Lung (tissue), 12 donors: ENCODE results near the gene ACTL7B. TPM values are rescaled to one million over a fixed set of nuclear protein-coding genes. Genes with fewer than 3 reads are reported as not detected.

Experiments used
- ATAC-seq: fragments of 200-7000 bp; cut with Tn5 transposase; one replicate; pipeline ENCODE4 v1.9.1; 2020; ENCODE audit warnings: moderate number of reproducible peaks; ENCODE audit not compliant: insufficient read depth, low FRiP score
- DNase-seq, 3 donors: peaks; one replicate each; pipeline ENCODE4 v3.0.0-alpha.2; 2013 to 2017
- H3K27ac ChIP-seq, 2 donors: one replicate each; pipeline ENCODE4 v1.5.1; 2013; ENCODE audit warnings: mild to moderate bottlenecking in 2 of 2, moderate library complexity in 2 of 2, control low read depth in 1 of 2, inconsistent platforms in 1 of 2, low read depth in 1 of 2, low read length in 1 of 2
- H3K27me3 ChIP-seq, 3 donors: one replicate each; pipeline ENCODE4 v1.5.1; 2013; ENCODE audit warnings: low read length in 2 of 3; ENCODE audit not compliant: control insufficient read depth in 3 of 3, insufficient read depth in 3 of 3
- H3K36me3 ChIP-seq, 4 donors: one replicate each; pipeline ENCODE4 v1.5.1; 2013; ENCODE audit warnings: low read length in 4 of 4, mild to moderate bottlenecking in 1 of 4, moderate library complexity in 1 of 4; ENCODE audit not compliant: control insufficient read depth in 4 of 4, insufficient read depth in 4 of 4
- H3K4me1 ChIP-seq, 5 donors: one replicate each; pipeline ENCODE4 v1.5.1; 2013; ENCODE audit warnings: low read length in 5 of 5, mild to moderate bottlenecking in 2 of 5, moderate library complexity in 1 of 5; ENCODE audit not compliant: control insufficient read depth in 5 of 5, insufficient read depth in 5 of 5
- H3K4me3 ChIP-seq: one replicate; pipeline ENCODE4 v1.5.1; 2013; ENCODE audit warnings: mild to moderate bottlenecking, control low read depth, moderate library complexity
- H3K9ac ChIP-seq, 2 donors: one replicate each; pipeline ENCODE4 v1.5.1; 2013; ENCODE audit warnings: low read length in 2 of 2, control low read depth in 1 of 2; ENCODE audit not compliant: insufficient read depth in 1 of 2
- H3K9me3 ChIP-seq, 4 donors: one replicate each; pipeline ENCODE4 v1.5.1; 2013; ENCODE audit warnings: low read length in 3 of 4, mild to moderate bottlenecking in 1 of 4, moderate library complexity in 1 of 4; ENCODE audit not compliant: control insufficient read depth in 4 of 4, insufficient read depth in 3 of 4
- CTCF ChIP-seq: IDR thresholded peaks from 2 replicates; pipeline ENCODE4 v1.5.1; 2012; ENCODE audit warnings: mild to moderate bottlenecking; ENCODE audit errors: control extremely low read depth, extremely low read depth
- WGBS, 2 donors: extraction: QIAGEN DNeasy Blood & Tissue Kit; methylation state at CpG; one replicate each; pipeline ENCODE4 v1.1.7; 2013; 5-methylcytosine and 5-hydroxymethylcytosine counted together
- polyA plus RNA-seq, 2 donors: library from polyadenylated mRNA; stranded (reverse); fragments of 200-250 nt; gene quantifications; one replicate each; pipeline ENCODE4 v1.2.1, GENCODE V29; 2013
- total RNA-seq, 2 donors: library from RNA; depleted of rRNA in 1 of 2; stranded (reverse); fragments of >200 nt in 1 of 2; gene quantifications; one replicate each; pipeline ENCODE4 v1.2.1, GENCODE V29; 2014 to 2021
- donor health status: control.
- donor health status: control.
- donor health status: Bipolar disorder and iron deficiency.
- donor health status: healthy.
- donor health status: DM: yes; HTN: yes; CAD: no.

ACTL7B gene
- total and polyA plus RNA-seq, 4 donors = not detected

GRCh38 chr9:108860354-108860753 lies 4.6 kb upstream of the ACTL7B start:
- no peak for TF ChIP-seq CTCF

GRCh38 chr9:108859459-108860114 lies 3.8 kb upstream of the ACTL7B start:
- no peak for TF ChIP-seq CTCF
- H3K27ac ChIP-seq = no peak overlapping the region
- no peaks in the 10 kb centered on the region for H3K27me3 ChIP-seq
- 80 to 95% methylated on average over 3 of the region's 3 CpGs for WGBS, 2 donors
- H3K4me3 ChIP-seq = no peak overlapping the region
- ATAC-seq (no peak), DNase-seq (no peak)
- H3K4me1 ChIP-seq = no peaks in the 10 kb centered on the region
- H3K9ac ChIP-seq = no peak overlapping the region
- H3K9me3 ChIP-seq = no peaks in the 10 kb centered on the region
- H3K36me3 ChIP-seq = no peaks in the 10 kb centered on the region

More at GRCh38 chr9:108860354-108860753, 4.6 kb upstream of the ACTL7B start:
- no peak for ATAC-seq
- no peak overlapping the region for H3K4me3 ChIP-seq
- H3K4me1 ChIP-seq = no peaks in the 10 kb centered on the region
- DNase-seq = no peak
- H3K36me3 ChIP-seq = no peaks in the 10 kb centered on the region
- H3K27ac ChIP-seq = no peak overlapping the region
- WGBS, 2 donors = 89 to 93% methylated on average over 4 of the region's 4 CpGs
- H3K27me3 ChIP-seq = no peaks in the 10 kb centered on the region
- no peak overlapping the region for H3K9ac ChIP-seq
- no peaks in the 10 kb centered on the region for H3K9me3 ChIP-seq

GRCh38 chr9:108857572-108857971 lies 1.8 kb upstream of the ACTL7B start:
- Histone ChIP-seq H3K4me1 (no peaks in the 10 kb centered on the region), H3K4me3 (no peak overlapping the region), H3K27ac (no peak overlapping the region), H3K36me3 (no peaks in the 10 kb centered on the region), H3K9ac (no peak overlapping the region), H3K27me3 (no peaks in the 10 kb centered on the region), H3K9me3 (no peaks in the 10 kb centered on the region)
- ATAC-seq = no peak
- no peak for DNase-seq
- WGBS, 2 donors = 71 to 87% methylated on average over 6 of the region's 6 CpGs
- TF ChIP-seq CTCF = no peak

GRCh38 chr9:108855529-108855886 lies 278 bp downstream of the ACTL7B start:
- Histone ChIP-seq H3K27me3 (peaks cover 0 to 3% (median 0%) of the 10 kb centered on the region in 3 donors), H3K4me3 (no peak overlapping the region), H3K4me1 (no peaks in the 10 kb centered on the region), H3K9me3 (no peaks in the 10 kb centered on the region), H3K36me3 (no peaks in the 10 kb centered on the region), H3K9ac (no peak overlapping the region), H3K27ac (no peak overlapping the region)
- ATAC-seq (no peak), DNase-seq (no peak)
- no peak for TF ChIP-seq CTCF
- WGBS, 2 donors = 97 to 98% methylated on average over 25 of the region's 25 CpGs
